GM18867 (cell line): Measurements from ENCODE around the gene HMX3.
"Not testable (repeated sequence)": the region's sequence is repeated elsewhere in the genome, so short reads cannot be mapped to it uniquely, and the experiment has no call there.

Experiments used
- ATAC-seq: cut with Tn5 transposase; IDR thresholded peaks from one replicate; pipeline ENCODE4 v1.9.1; 2021; ENCODE audit warnings: mild to moderate bottlenecking, moderate library complexity; ENCODE audit not compliant: unreplicated experiment

The HMX3 gene

GRCh38 chr10:123166618-123167017 is 30.8 kb downstream of the HMX3 start:
- no peak for ATAC-seq

- no peak for ATAC-seq
These were observed 35.2 kb downstream of the HMX3 start for GRCh38 chr10:123170961-123171360.

DNA sequence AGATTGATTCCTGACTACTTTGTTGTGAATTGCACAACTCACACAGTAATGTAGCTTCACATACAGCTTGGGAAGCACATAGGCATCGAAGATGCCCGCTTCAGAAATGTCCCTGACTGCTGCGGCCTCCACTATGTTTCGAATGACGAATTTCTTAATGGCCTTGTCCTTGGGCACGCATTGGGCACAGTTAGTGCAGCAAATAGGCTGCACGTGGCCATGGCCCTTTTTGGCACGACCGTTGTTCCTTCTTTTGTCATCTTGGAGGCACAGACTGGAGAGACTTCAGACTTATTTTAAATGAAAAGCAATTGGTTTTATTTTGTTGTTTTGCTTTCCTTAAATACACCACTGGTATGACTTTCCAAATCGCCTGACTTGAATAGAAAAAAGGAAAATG is 35.8 kb downstream of the HMX3 start:
- ATAC-seq = not testable (repeated sequence)

DNA sequence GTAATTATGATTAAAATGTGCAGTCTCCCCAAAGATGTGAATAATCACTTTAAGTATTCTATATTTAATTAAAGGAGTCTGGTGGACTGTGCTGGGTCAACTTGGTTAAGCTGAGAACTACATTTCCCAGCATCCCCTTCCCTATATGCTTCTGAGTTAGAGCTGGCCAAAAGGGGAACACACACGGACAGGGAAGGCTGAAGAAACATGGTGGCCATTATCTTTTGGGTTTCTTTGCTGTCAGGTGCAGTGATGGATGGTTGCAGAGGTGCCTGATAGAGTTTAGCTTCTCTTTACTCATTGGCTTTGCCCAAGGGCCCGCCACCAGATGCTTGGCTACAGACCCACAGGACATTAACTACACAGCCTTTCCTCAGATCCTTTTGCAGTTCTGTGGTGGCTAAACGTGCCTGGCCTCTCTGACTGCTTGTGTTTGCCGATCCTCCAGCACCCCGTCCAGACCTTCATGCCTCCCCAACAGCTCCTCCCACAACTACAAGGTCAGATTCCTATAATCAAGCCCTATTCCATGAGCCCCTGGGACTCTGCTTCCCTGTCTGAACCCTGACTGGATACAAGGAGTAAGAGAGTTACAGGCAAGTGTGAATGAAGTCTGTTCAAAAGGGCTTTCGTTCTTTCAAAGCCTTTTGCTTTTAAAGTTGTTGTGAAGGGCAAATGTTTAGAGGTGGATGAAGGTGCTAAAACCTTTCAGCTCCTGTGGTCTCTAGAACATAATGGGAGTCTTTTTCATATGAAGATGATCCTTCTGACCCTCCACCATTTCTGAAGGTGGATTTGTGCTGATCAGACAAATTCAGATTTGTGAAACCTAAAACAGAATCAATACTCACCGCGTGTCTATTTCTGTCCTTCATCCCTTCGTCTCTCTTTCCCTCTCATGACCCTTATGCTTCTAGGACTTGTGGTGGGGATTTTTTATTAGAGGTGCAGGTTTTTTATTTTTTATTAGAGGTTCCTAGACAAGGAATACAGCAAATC is 39.9 kb downstream of the HMX3 start:
- ATAC-seq = no peak

- ATAC-seq = not testable (repeated sequence)
These were observed 42.6 kb downstream of the HMX3 start for GRCh38 chr10:123178390-123178789.

- ATAC-seq = no peak
These were observed 44.6 kb downstream of the HMX3 start for GRCh38 chr10:123180101-123181090.

GRCh38 chr10:123183724-123184123 is 48.0 kb downstream of the HMX3 start:
- no peak for ATAC-seq

DNA sequence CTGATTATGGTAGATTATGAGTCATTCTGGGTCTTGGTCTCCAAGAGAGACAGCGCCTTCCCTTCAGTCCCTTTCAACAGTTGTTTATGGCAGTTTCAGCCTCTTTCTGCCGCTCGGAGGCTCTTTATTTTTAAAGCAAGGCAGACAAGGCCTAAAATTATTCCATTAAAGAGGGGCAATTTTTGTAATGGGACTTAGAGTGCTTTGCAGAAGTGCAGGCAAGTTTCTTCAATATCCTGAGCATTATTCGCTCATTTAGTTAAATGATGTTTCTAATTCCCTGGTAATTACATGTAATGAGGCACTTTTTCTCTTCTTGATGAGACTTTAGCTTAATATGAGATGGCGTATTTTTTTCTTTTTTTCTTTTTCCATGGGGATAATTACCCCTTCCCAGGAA is 52.0 kb downstream of the HMX3 start:
- ATAC-seq = no peak
